Right kidney (tissue), 1 donor: Measurements from ENCODE around the gene RNF167.
A peak's percentile ranks its signal among the peaks of the same experiment; 100 is the strongest.

Source experiments
- DNase-seq: peaks from one replicate; pipeline ENCODE4 v3.0.0-alpha.2; 2016

The RNF167 gene

DNA sequence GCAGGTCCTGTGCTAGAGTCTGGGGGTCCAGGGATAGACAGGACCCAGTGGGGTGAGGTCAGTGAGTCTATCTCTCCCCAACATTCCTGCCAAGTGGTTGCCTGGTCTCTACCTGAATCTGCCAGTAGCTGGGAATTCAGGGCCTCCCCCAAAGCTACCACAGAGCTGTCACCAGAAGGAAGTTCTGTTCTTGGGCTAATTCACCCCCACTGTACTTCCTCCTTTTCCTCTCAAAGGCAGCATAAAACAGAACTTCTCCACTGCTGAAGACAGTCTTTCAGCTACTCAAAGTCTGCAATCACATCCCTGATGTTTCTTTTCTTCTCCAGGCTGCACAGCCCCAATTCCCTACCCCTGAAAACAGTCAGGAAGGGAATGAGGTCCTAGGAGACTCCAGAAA lies 38.7 kb downstream of the RNF167 start:
- DNase-seq, result no peak

DNA sequence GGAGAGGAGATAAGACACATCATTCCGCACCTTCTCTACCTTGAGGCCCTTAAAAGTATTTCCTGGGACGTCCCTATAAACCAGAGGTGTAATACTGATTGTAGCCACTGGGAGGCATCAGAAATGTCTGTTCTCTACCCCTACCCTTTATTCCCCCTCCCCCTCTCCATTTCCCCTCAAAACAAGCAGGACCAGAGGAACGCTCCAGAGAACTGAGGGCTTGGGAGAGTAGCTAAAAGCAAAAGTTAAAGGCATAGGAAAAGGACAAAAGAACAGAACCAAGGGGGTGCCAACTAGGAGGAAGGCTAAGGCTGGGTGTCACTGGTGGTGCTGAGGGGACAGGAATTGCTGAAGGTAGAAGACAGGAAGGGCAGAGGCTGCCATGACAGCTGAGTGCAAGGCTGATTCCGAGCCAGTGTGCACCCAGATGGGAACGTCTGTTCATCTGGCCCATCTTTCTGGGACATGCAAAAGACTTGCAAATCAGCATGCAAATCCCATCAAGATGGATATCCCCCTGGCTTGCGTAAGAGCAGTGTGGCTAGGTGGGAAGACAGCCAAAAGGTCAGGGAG lies 40.7 kb downstream of the RNF167 start:
- DNase-seq, result peak; percentile 41

DNA sequence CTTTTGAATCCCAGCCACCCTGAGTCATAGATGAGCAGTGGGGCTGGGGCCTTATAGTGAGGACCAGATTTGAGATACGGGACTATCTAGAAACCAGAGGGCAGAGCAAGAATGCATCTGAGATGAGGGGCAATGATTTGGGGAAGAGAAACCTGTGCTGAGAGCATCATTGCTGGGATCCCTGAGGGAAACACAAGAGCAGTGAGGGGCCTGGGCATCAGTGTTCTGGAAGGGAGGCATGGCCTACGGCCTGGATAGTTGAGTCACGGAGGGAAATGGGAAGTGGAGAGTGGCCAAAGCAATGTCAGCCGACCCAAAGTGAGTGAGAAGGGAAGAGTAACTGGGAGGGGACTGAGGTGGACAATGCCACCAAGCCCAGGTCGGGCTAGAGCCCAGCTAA lies 42.2 kb downstream of the RNF167 start:
- DNase-seq, result no peak

DNA sequence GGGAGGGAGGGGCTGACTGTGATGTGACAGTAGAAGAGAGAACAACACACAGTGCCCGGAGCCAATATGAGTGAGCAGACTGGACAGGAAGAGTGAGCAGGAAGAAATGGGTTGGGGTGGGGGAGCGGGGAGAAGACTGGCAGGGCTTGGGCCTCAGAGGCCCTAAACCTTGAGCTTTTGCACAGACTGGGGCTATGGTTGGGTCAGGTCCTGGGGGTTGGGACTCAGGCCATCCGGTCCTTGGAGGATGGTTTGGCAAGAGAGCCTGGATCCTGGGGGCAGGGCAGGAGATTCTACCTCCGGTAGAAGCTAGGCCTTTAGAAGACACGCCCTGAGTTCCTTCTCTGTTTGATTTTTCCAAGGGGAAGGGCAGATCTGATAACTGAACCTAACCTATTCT lies 46.3 kb downstream of the RNF167 start:
- no peak for DNase-seq

DNA sequence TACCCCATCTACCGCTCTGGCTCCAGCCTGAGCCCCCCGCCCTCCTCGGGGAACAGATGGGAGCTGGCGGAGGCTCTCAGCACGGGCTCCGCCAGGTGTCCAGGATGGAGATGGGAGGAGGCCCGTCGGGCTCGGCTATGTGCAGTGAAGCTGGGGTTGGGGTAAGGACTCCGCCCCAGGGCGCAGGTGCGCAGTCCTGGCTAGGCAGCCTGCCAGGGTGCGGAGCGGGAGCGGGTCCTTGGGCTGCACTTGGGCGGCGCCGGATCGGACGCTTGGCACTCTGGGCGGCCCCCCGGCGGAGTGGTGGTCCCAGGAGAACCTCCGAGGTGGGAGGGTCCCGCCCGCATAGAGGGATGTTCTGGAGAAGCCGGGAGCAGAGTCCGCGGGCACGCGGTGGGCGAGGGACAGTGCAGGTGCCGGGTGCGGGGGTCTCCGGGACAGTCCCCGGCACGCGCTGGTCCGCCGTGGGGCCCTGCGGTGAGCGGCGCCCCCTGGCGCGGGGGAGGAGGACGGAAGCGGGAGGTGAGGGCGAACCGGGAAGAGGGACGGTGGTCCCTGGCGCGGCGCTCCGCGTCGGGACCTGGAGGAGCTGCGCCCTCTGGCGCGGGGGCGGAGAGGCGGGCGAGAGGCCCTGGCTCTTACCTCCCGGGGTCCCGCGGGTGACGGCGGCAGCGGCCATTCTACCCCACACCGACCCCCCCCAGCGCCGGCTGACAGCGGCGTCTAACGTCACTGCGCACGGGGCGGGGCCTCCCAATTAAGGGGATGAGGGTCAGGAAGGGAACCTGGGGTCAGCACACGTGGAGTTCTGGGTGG lies 47.1 kb downstream of the RNF167 start, which contains the start of gene CAMTA2:
TSS of gene CAMTA2 (minus strand) at position 725 of the 816 bp plus-strand sequence. CDS start 1,453 bp downstream, outside the sequence.
- peak; percentile 94 for DNase-seq

DNA sequence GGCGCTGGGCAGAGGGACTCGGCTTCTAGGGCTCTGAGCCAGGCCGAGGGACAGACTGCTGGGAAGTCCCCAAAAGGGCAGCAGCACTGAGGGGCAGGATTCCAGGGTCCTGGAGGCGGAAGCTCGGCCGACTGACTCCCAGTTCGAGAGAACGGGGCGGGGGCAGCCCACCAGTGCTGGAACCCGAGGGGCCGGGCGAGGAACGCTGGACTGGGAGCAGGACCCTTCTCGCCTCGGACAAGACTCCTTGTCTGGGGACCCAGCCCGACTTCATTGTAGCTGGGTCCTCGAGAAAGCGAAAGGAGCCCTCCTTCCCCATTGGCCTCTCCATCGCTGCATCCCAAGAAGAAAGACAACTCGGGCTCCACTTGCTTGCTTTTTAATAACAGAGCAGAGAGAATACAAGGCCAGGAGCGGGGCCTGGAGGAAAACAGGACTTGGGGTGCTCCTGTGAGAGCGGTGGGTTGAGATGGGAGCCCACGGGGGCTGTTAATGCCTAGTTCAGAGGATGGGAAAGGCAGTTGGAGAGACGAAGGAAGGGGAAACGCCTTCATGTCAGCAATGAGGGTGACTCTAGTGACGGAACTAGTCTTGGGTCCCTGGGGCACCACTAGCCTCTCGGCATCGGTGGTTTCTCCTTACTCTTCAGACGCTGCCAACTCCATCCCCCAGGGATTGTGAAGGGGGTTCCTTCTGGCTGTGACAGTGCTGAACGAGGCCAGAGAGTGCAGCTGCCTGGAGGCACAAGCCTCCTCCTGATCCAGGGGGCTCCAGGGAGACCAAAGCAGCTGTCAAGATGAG lies 47.9 kb downstream of the RNF167 start:
- DNase-seq, result no peak

DNA sequence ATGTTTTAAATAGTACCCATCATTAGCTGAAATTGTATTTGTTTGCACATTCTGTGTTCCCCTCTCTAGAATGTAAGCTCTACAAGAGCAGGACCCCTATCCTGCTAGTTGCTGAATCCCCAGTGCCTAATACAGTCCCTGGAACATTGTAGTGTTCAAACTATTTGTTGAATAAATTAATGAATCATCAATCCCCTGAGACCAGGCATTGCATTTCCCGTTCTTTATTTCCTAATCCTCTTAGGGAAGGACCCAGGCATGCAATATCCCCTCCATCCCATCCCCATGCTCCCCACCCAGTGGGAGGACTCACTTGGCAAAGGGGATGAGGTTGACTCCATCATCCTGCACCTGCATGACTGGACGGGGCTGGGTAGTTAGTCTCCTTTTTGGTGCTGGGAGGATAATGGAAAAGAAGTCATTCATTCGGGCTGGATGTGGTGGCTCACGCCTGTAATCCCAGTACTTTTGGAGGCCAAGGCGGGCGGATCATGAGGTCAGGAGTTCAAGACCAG lies 54.1 kb downstream of the RNF167 start:
- no peak for DNase-seq
